Adrenal gland (tissue), 12 donors: ENCODE results near the gene CLASRP. TPM values are rescaled to one million over a fixed set of nuclear protein-coding genes. Genes with fewer than 3 reads are reported as not detected.
A peak's percentile ranks its signal among the peaks of the same experiment; 100 is the strongest.
"Not testable (repeated sequence)": the region's sequence is repeated elsewhere in the genome, so short reads cannot be mapped to it uniquely, and the experiment has no call there.

Experiments
- DNase-seq, 7 donors: peaks; one replicate each; pipeline ENCODE4 v3.0.0-alpha.2; 2019 to 2020
- H3K27ac ChIP-seq, 5 donors: fragments of 200-600 bp; sonication (generic) in 4 of 5; 1 replicate in 3 of 5; 2 replicates in 2 of 5; pipeline versions ENCODE4 v1.5.1 to v1.8.0; 2016 to 2020; ENCODE audit warnings: mild to moderate bottlenecking in 1 of 5
- H3K27me3 ChIP-seq: fragments of 200-600 bp; 2 replicates; pipeline ENCODE4 v1.8.0; 2021
- H3K36me3 ChIP-seq, 2 donors: fragments of 200-600 bp; replicated peaks in 1 of 2; 1 replicate in 1 of 2; 2 replicates in 1 of 2; pipeline versions ENCODE4 v1.5.1 to v1.8.0; 2018 to 2022
- H3K4me1 ChIP-seq, 2 donors: fragments of 200-600 bp; replicated peaks in 1 of 2; 1 replicate in 1 of 2; 2 replicates in 1 of 2; pipeline versions ENCODE4 v1.5.1 to v1.8.0; 2018 to 2021
- H3K4me3 ChIP-seq, 4 donors: fragments of 200-600 bp; sonication (generic) in 3 of 4; one replicate each; pipeline ENCODE4 v1.5.1; 2016 to 2018
- H3K9me3 ChIP-seq, 3 donors: fragments of 200-600 bp; sonication (generic) in 1 of 3; replicated peaks in 1 of 3; 1 replicate in 2 of 3; 2 replicates in 1 of 3; pipeline versions ENCODE4 v1.5.1 to v1.8.0; 2016 to 2021
- CTCF ChIP-seq, 6 experiments: fragments of 450-650 bp in 4 of 6; fragments of 200-600 bp in 2 of 6; sonication (generic) in 1 of 6; IDR thresholded peaks; 1 replicate in 5 of 6; 2 replicates in 1 of 6; pipeline versions ENCODE4 v1.5.1 to v1.8.0; 2016 to 2021; ENCODE audit warnings: antibody characterized with exemption in 6 of 6, mild to moderate bottlenecking in 2 of 6, moderate library complexity in 1 of 6
- POLR2A ChIP-seq, 2 donors: fragments of 450-650 bp; IDR thresholded peaks; one replicate each; pipeline ENCODE4 v1.6.1; 2017; ENCODE audit warnings: antibody characterized with exemption in 2 of 2, mild to moderate bottlenecking in 2 of 2, moderate library complexity in 1 of 2
- WGBS, 4 donors: extraction: QIAGEN DNeasy Blood & Tissue Kit in 2 of 4; methylation state at CpG; one replicate each; pipeline versions ENCODE4 v1.1.5 to v1.1.7; 2013 to 2017; 5-methylcytosine and 5-hydroxymethylcytosine counted together
- intact Hi-C, 2 donors: fragments of 100-400 bp; cut with DNase I; formaldehyde crosslinking; loops; one replicate each; pipeline versions ENCODE4 v1.14.1 to v1.15.0; 2022 to 2023
- polyA plus RNA-seq, 3 donors: library from polyadenylated mRNA; stranded (reverse); fragments of 200-250 nt in 2 of 3; fragments of 350-450 nt in 1 of 3; fragmentation: Illumina TruSeq in 1 of 3; extraction: RNeasy Lipid Tissue Mini Kit (QIAGEN cat#74804) in 1 of 3; gene quantifications; one replicate each; pipeline ENCODE4 v1.2.3, GENCODE V29; 2013 to 2014
- small RNA-seq, 2 donors: library from RNA; depleted of rRNA; stranded (forward); fragments of <200 nt; gene quantifications; one replicate each; pipeline ENCODE3, GENCODE V24; 2016
- total RNA-seq, 9 donors: library from RNA; depleted of rRNA in 4 of 9; stranded (reverse); fragments of >200 nt in 4 of 9; fragments of 120-200 nt in 1 of 9; fragmentation: NEBNext Ultra II Directional in 1 of 9; extraction: Animal tissue kit (Norgen Biotek cat#: 25700) in 1 of 9; gene quantifications; one replicate each; pipeline versions ENCODE4 v1.1.0 to v1.2.4, GENCODE V29; 2013 to 2023
- donor health status: healthy with polysubstance abuse.
- donor health status: Bipolar disorder and iron deficiency.
- donor health status: DM: yes; HTN: yes; CAD: no.
- donor health status: DM: no; HTN: no; CAD: no.
- donor health status: DM: no; HTN: no; CAD: no.
- donor health status: DM: yes; HTN: yes; CAD: no.

CLASRP gene
- total and polyA plus RNA-seq, 12 donors: 19.8 to 730 (median 64.7) TPM

DNA sequence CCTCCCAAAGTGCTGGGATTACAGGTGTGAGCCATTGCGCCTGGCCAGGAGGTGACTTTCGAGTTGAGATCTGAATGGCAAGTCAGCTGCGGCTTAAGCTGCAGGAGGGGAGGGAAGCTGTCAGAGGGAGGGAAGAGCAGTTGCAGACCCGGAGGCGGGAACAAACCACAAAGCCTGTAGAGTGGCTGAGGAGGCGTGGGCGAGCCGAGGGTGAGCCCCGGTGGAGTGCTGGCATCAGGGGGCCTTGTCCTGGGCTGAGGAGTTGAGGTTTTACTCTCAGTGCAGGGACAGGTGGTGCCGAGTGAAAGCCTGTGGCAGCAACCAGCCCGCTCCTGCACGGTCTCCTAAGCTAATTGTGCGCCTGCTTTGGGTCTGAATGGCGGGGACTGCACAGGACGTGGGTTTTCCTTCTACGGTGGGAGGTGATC, 78.3 kb downstream of the CLASRP start:
- intact Hi-C loops: no loop called here
- Histone ChIP-seq H3K4me1 (peaks cover 24 to 42% of the 10 kb centered on the region in 2 donors), H3K27ac (peak overlapping the region; percentile 3 to 92 (median 89)), H3K36me3 (no peaks in the 10 kb centered on the region), H3K27me3 (no peaks in the 10 kb centered on the region), H3K4me3 (no peak overlapping the region), H3K9me3 (no peaks in the 10 kb centered on the region)
- WGBS, 4 donors: 51 to 65% (median 62%) methylated on average over 9 to 16 of the region's 16 CpGs
- no peak for TF ChIP-seq POLR2A (IDR thresholded peaks at IDR 0.05)
- no peak for DNase-seq

GRCh38 chr19:45117671-45118070, 78.8 kb downstream of the CLASRP start:
- intact Hi-C loops: no loop called here
- H3K36me3 ChIP-seq: no peaks in the 10 kb centered on the region
- no peak overlapping the region for H3K4me3 ChIP-seq
- no peaks in the 10 kb centered on the region for H3K27me3 ChIP-seq
- H3K27ac ChIP-seq: peak overlapping the region; percentile 3 to 92 (median 89)
- 12 to 47% (median 39%) methylated on average over 8 to 12 of the region's 12 CpGs for whole genome bisulfite sequencing, 4 donors
- H3K9me3 ChIP-seq: no peaks in the 10 kb centered on the region
- DNase-seq: peak; percentile 75 to 95 (median 81)
- peak in 1 of 2 donors; percentile 74 for TF ChIP-seq POLR2A (IDR thresholded peaks at IDR 0.05)
- TF ChIP-seq CTCF (IDR thresholded peaks at IDR 0.05): no peak
- peaks cover 24 to 46% of the 10 kb centered on the region in 2 donors for H3K4me1 ChIP-seq

DNA sequence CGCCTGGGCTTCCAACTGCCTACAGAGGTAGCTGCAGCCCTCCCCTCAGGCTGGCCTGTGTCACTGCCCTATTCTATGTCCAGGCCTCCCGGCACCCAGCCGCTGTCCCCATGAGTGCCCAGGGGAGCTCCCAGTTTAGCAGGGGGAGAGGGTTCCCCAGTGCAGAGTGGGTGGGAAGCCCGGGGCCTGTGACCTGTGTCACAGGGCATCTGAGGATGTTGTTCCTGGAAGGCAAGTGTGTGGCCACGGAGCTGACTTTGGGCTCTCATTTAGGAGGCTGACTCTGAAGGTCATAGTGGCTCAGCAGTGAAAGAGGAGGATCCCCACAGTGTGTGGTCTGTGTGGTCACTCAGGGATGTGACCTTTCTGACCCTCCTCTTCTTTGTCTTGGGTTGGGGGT, 79.3 kb downstream of the CLASRP start:
- H3K4me3 ChIP-seq: no peak overlapping the region
- no peak for TF ChIP-seq CTCF (IDR thresholded peaks at IDR 0.05)
- TF ChIP-seq POLR2A (IDR thresholded peaks at IDR 0.05): peak in 1 of 2 donors; percentile 3
- no peaks in the 10 kb centered on the region for H3K9me3 ChIP-seq
- no peaks in the 10 kb centered on the region for H3K27me3 ChIP-seq
- peaks cover 24 to 50% of the 10 kb centered on the region in 2 donors for H3K4me1 ChIP-seq
- DNase-seq: no peak
- H3K36me3 ChIP-seq: no peaks in the 10 kb centered on the region
- WGBS, 4 donors: 14 to 76% (median 41%) methylated on average over 1 to 5 of the region's 5 CpGs
- H3K27ac ChIP-seq: peak overlapping the region; percentile 14 to 92 (median 89)
- intact Hi-C loops: no loop called here

DNA sequence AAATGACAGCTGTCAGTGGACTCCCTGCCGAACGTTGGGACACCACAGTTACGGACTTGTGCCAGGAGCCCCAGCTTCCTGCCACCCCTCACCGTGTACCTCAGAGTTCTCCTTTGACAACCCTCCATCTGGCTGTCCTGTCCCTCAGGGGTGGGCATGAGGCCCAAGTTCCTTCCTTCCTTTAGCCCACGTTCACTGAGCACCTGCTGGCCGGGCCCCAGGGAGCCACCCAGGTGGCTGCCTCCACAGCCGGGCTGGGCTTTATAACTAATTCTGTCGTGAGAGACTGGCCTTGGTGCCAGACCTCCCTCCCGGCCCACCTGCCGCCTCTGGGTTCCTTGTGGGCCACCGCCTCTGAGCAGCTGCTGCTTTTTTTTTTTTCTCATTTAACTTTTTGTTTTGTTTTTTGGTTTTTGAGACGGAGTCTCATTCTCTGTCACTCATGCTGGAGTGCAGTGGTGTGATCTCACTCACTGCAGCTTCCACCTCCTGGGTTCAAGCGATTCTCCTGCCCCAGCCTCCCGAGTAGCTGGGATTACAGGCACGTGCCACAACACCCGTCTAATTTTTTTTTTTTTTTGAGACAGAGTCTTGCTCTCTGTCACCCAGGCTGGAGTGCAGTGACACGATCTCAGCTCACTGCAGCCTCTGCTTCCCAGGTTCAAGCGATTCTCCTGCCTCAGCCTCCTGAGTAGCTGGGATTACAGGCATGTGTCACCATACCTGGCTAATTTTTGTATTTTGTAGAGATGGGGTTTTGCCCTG, 79.9 kb downstream of the CLASRP start:
- H3K36me3 ChIP-seq, H3K4me3 ChIP-seq, H3K27me3 ChIP-seq, intact Hi-C loops, DNase-seq, H3K9me3 ChIP-seq: not testable (repeated sequence)
- WGBS, 4 donors: 42 to 60% (median 50%) methylated on average over 14 to 18 of the region's 18 CpGs
- Histone ChIP-seq H3K27ac (peak overlapping the region in 4 of 5 donors; percentile 25 to 92 (median 90)), H3K4me1 (peaks cover 24 to 44% of the 10 kb centered on the region in 2 donors)

DNA sequence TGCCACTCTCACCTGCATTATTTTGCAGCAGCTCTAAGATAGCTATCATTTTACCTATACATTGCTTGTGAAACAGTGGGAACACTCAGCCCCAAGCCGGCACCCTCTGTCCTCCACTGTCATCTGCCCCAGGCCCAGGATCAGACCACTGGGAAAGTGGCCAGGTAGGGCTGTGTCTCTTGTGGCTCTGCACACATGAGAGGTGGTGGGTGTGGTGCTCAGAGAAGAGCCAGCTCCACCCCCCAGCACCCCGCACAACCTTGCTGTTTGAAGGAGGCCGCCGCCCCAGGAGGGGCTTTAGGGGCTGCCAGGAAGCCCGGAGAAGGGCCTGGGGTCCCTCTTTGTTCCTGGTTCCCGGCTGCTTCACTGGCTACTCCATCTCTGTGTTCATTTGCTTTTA, 80.7 kb downstream of the CLASRP start:
- WGBS, 4 donors: 85 to 92% (median 88%) methylated on average over 6 of the region's 6 CpGs
- TF ChIP-seq CTCF (IDR thresholded peaks at IDR 0.05) (no peak), POLR2A (IDR thresholded peaks at IDR 0.05) (no peak)
- intact Hi-C loops: no loop called here
- Histone ChIP-seq H3K4me3 (no peak overlapping the region), H3K27ac (peak overlapping the region in 1 of 5 donors; percentile 92), H3K4me1 (peaks cover 24 to 44% of the 10 kb centered on the region in 2 donors), H3K9me3 (no peaks in the 10 kb centered on the region), H3K27me3 (no peaks in the 10 kb centered on the region), H3K36me3 (no peaks in the 10 kb centered on the region)
- DNase-seq: no peak

Small RNA genes within 50 kb of the gene (small RNA-seq; reads per million reads assigned to genes)
- 0 reads per million in 2 donors for gene RNU6-611P

Other genes starting within 250 kb of the CLASRP start
- 10 to 100 TPM in 8 of 9 donors, 1 to 10 TPM in 1; 7.5 to 81.1 (median 43.4) TPM for gene BCAM, start 229.9 kb upstream of the CLASRP start, total RNA-seq
- 10 to 100 TPM in 2 of 3 donors, 1 to 10 TPM in 1; 5.1 to 68.4 (median 55.1) TPM for gene BCAM, start 229.9 kb upstream of the CLASRP start, polyA plus RNA-seq
- 100 to 1,000 TPM in 8 of 9 donors, 10 to 100 TPM in 1; 97.7 to 243 (median 131) TPM for gene NECTIN2, start 192.7 kb upstream of the CLASRP start, total RNA-seq
- gene NECTIN2, start 192.7 kb upstream of the CLASRP start, polyA plus RNA-seq: 100 to 1,000 TPM in 2 of 3 donors, 10 to 100 TPM in 1; 82.7 to 139 (median 124) TPM
- 100 to 1,000 TPM in 3 of 9 donors, 10 to 100 TPM in 6; 53.1 to 248 (median 68.5) TPM for gene TOMM40, start 147.8 kb upstream of the CLASRP start, total RNA-seq
- 100 to 1,000 TPM in 1 of 3 donors, 10 to 100 TPM in 2; 63.2 to 112 (median 70.5) TPM for gene TOMM40, start 147.8 kb upstream of the CLASRP start, polyA plus RNA-seq
- gene APOE, start 133.2 kb upstream of the CLASRP start, total RNA-seq: over 10,000 TPM in 4 of 9 donors, 1,000 to 10,000 TPM in 5; 3,098 to 21,602 (median 7,572) TPM
- gene APOE, start 133.2 kb upstream of the CLASRP start, polyA plus RNA-seq: over 10,000 TPM in 2 of 3 donors, 100 to 1,000 TPM in 1; 569 to 15,573 (median 10,217) TPM
- gene APOC1, start 124.4 kb upstream of the CLASRP start, total RNA-seq: 1,000 to 10,000 TPM; 1,263 to 3,854 (median 2,137) TPM
- gene APOC1, start 124.4 kb upstream of the CLASRP start, polyA plus RNA-seq: 1,000 to 10,000 TPM in 2 of 3 donors, 100 to 1,000 TPM in 1; 583 to 2,292 (median 2,067) TPM
- 1 to 10 TPM in 3 of 9 donors, under 1 TPM in 2, not detected in 4; 0.83 to 4.5 (median 1.3) TPM for gene APOC4, start 96.8 kb upstream of the CLASRP start, total RNA-seq
- 1 to 10 TPM in 1 of 3 donors, under 1 TPM in 1, not detected in 1; 0.67 to 2.4 TPM for gene APOC4, start 96.8 kb upstream of the CLASRP start, polyA plus RNA-seq
- 10 to 100 TPM in 2 of 9 donors, 1 to 10 TPM in 6, not detected in 1; 1.3 to 16.9 (median 4.7) TPM for gene APOC2, start 93.0 kb upstream of the CLASRP start, total RNA-seq
- 10 to 100 TPM in 2 of 3 donors, 1 to 10 TPM in 1; 5.4 to 68.1 (median 14.2) TPM for gene APOC2, start 93.0 kb upstream of the CLASRP start, polyA plus RNA-seq
- 100 to 1,000 TPM in 8 of 9 donors, 10 to 100 TPM in 1; 67.8 to 293 (median 254) TPM for gene CLPTM1, start 83.7 kb upstream of the CLASRP start, total RNA-seq
- 100 to 1,000 TPM; 220 to 306 (median 233) TPM for gene CLPTM1, start 83.7 kb upstream of the CLASRP start, polyA plus RNA-seq
- 10 to 100 TPM in 7 of 9 donors, 1 to 10 TPM in 2; 2.0 to 39.1 (median 11.6) TPM for gene RELB, start 37.6 kb upstream of the CLASRP start, total RNA-seq
- gene RELB, start 37.6 kb upstream of the CLASRP start, polyA plus RNA-seq: 10 to 100 TPM in 2 of 3 donors, 1 to 10 TPM in 1; 3.9 to 17.7 (median 12.4) TPM
- gene ZNF296, start 37.4 kb downstream of the CLASRP start, total RNA-seq: 1 to 10 TPM in 2 of 9 donors, under 1 TPM in 6, not detected in 1; 0.06 to 1.3 (median 0.68) TPM
- gene ZNF296, start 37.4 kb downstream of the CLASRP start, polyA plus RNA-seq: 10 to 100 TPM in 1 of 3 donors, 1 to 10 TPM in 1, not detected in 1; 2.5 to 13.2 TPM
- 10 to 100 TPM in 7 of 9 donors, 1 to 10 TPM in 2; 4.0 to 24.9 (median 14.6) TPM for gene GEMIN7, start 40.2 kb downstream of the CLASRP start, total RNA-seq
- gene GEMIN7, start 40.2 kb downstream of the CLASRP start, polyA plus RNA-seq: 10 to 100 TPM; 11.3 to 29.0 (median 23.9) TPM
- gene PPP1R37, start 54.1 kb downstream of the CLASRP start, total RNA-seq: 10 to 100 TPM; 24.3 to 86.7 (median 53.1) TPM
- gene PPP1R37, start 54.1 kb downstream of the CLASRP start, polyA plus RNA-seq: 100 to 1,000 TPM in 1 of 3 donors, 10 to 100 TPM in 2; 16.4 to 244 (median 45.4) TPM
- 1 to 10 TPM in 1 of 9 donors, under 1 TPM in 7, not detected in 1; 0.06 to 1.1 (median 0.27) TPM for gene NKPD1, start 121.9 kb downstream of the CLASRP start, total RNA-seq
- gene NKPD1, start 121.9 kb downstream of the CLASRP start, polyA plus RNA-seq: under 1 TPM in 2 of 3 donors, not detected in 1; 0.13 to 0.16 TPM
- 10 to 100 TPM; 24.6 to 71.4 (median 36.7) TPM for gene TRAPPC6A, start 139.2 kb downstream of the CLASRP start, total RNA-seq
- 10 to 100 TPM in 2 of 3 donors, 1 to 10 TPM in 1; 5.1 to 41.7 (median 34.3) TPM for gene TRAPPC6A, start 139.2 kb downstream of the CLASRP start, polyA plus RNA-seq
- 10 to 100 TPM in 8 of 9 donors, 1 to 10 TPM in 1; 2.8 to 25.5 (median 18.4) TPM for gene BLOC1S3, start 139.7 kb downstream of the CLASRP start, total RNA-seq
- gene BLOC1S3, start 139.7 kb downstream of the CLASRP start, polyA plus RNA-seq: 10 to 100 TPM in 1 of 3 donors, 1 to 10 TPM in 2; 3.9 to 11.9 (median 4.1) TPM
- 10 to 100 TPM in 8 of 9 donors, 1 to 10 TPM in 1; 3.3 to 26.4 (median 16.4) TPM for gene EXOC3L2, start 206.4 kb downstream of the CLASRP start, total RNA-seq
- 10 to 100 TPM in 2 of 3 donors, 1 to 10 TPM in 1; 2.1 to 24.6 (median 10.9) TPM for gene EXOC3L2, start 206.4 kb downstream of the CLASRP start, polyA plus RNA-seq
- 10 to 100 TPM in 8 of 9 donors, 1 to 10 TPM in 1; 5.6 to 41.9 (median 26.3) TPM for gene MARK4, start 212.2 kb downstream of the CLASRP start, total RNA-seq
- gene MARK4, start 212.2 kb downstream of the CLASRP start, polyA plus RNA-seq: 10 to 100 TPM; 19.1 to 53.3 (median 28.8) TPM